HepG2 (cell line): ENCODE measurements around the gene SEC31A. TPM values are rescaled to one million over a fixed set of nuclear protein-coding genes. Genes with fewer than 3 reads are reported as not detected.

ENCODE experiments used
- ATAC-seq: fragments of 200-7000 bp; cut with Tn5 transposase; 3 replicates; pipeline ENCODE4 v1.9.1; 2020; ENCODE audit warnings: mild to moderate bottlenecking, moderate library complexity
- BruUV-seq: library from RNA; stranded (reverse); fragments of 400-500 nt; replicated peaks from 2 replicates; lab custom pipeline; 2021; lab: Mats Ljungman, UMichigan
- CTCF ChIA-PET: fragments of 300-600 bp; formaldehyde crosslinking; extraction: SDS; loops from one replicate; lab custom pipeline; 2021; ENCODE audit warnings: low total read pairs, inconsistent platforms, low intra/inter-chr PET ratio; lab: Yijun Ruan, JAX
- POLR2A ChIA-PET: fragments of 350-600 bp; sonication (Branson Sonifier 250); formaldehyde crosslinking; loops from one replicate; lab custom pipeline; 2020; ENCODE audit warnings: antibody characterized with exemption, inconsistent platforms; lab: Yijun Ruan, JAX
- DNase-seq: peaks from one replicate; pipeline ENCODE4 v3.0.0-alpha.2; 2015; ENCODE audit warnings: low spot score
- FAIRE-seq: peaks from 3 replicates; lab custom pipeline; 2011; peaks lifted over from hg19 to GRCh38; lab: Jason Lieb, UNC
- H2AFZ ChIP-seq: one replicate; pipeline ENCODE4 v1.6.1; 2011; ENCODE audit warnings: low read length, inconsistent platforms
- H3K27ac ChIP-seq: fragments of 300-600 bp; 3 replicates; pipeline ENCODE4 v1.8.0; 2011; ENCODE audit warnings: mixed run types, mild to moderate bottlenecking, mixed read lengths, low read length, inconsistent platforms; ENCODE audit not compliant: insufficient read depth; ENCODE audit errors: extremely low read length
- H3K27me3 ChIP-seq, 2 experiments: fragments of 200-600 bp in 1 of 2; 2 replicates in 1 of 2; 3 replicates in 1 of 2; pipeline versions ENCODE4 v1.6.0 to v1.8.0; 2011; ENCODE audit warnings: low read length in 2 of 2, mild to moderate bottlenecking in 2 of 2, moderate library complexity in 2 of 2, inconsistent platforms in 1 of 2; ENCODE audit not compliant: insufficient read depth in 2 of 2, control insufficient read depth in 1 of 2
- H3K36me3 ChIP-seq, 2 experiments: fragments of 200-600 bp in 1 of 2; replicated peaks in 1 of 2; 2 replicates in 1 of 2; 3 replicates in 1 of 2; pipeline versions ENCODE4 v1.5.1 to v1.8.0; 2011; ENCODE audit warnings: low read length in 2 of 2, inconsistent platforms in 1 of 2; ENCODE audit not compliant: insufficient read depth in 2 of 2, control insufficient read depth in 1 of 2
- H3K4me1 ChIP-seq: 2 replicates; pipeline ENCODE4 v1.5.1; 2012; ENCODE audit warnings: low read length, inconsistent platforms; ENCODE audit not compliant: insufficient read depth
- H3K4me2 ChIP-seq: 2 replicates; pipeline ENCODE4 v1.6.0; 2011; ENCODE audit warnings: low read depth, low read length, inconsistent platforms
- H3K4me3 ChIP-seq, 3 experiments: fragments of 200-600 bp in 1 of 3; sonication (generic), shearing (Covaris generic) in 1 of 3; replicated peaks in 1 of 3; 2 replicates each; pipeline ENCODE4 v1.5.1; 2011 to 2016; ENCODE audit warnings: low read length in 3 of 3, inconsistent platforms in 2 of 3, low read depth in 2 of 3, mild to moderate bottlenecking in 2 of 3, control low read depth in 1 of 3, mixed read lengths in 1 of 3; ENCODE audit not compliant: insufficient read depth in 1 of 3
- H3K79me2 ChIP-seq: one replicate; pipeline ENCODE4 v1.6.1; 2011; ENCODE audit warnings: low read length, inconsistent platforms; ENCODE audit not compliant: insufficient read depth
- H3K9ac ChIP-seq: 2 replicates; pipeline ENCODE4 v1.6.0; 2011; ENCODE audit warnings: mild to moderate bottlenecking, low read depth, low read length, inconsistent platforms; ENCODE audit not compliant: insufficient read depth
- H3K9me3 ChIP-seq: 2 replicates; pipeline ENCODE4 v1.5.1; 2012; ENCODE audit warnings: mild to moderate bottlenecking, low read length
- H4K20me1 ChIP-seq: 2 replicates; pipeline ENCODE4 v1.6.0; 2011; ENCODE audit warnings: inconsistent platforms, mild to moderate bottlenecking, low read length, moderate library complexity; ENCODE audit not compliant: insufficient read depth
- HBP1 ChIP-seq: IDR thresholded peaks from 2 replicates; pipeline ENCODE4 v1.6.1; 2016; ENCODE audit warnings: low read depth, control low read depth
- HDAC6 ChIP-seq: fragments of 200-600 bp; sonication (generic); IDR thresholded peaks from 2 replicates; pipeline ENCODE4 v1.7.0; 2017; ENCODE audit warnings: mild to moderate bottlenecking, antibody characterized with exemption, low read length, low read depth
- KAT8 ChIP-seq: IDR thresholded peaks from 2 replicates; pipeline ENCODE4 v1.6.1; 2016; ENCODE audit warnings: missing genetic modification reagents, missing compliant biosample characterization
- KDM5A ChIP-seq: fragments of 200-600 bp; sonication (generic); IDR thresholded peaks from 2 replicates; pipeline ENCODE4 v1.7.0; 2018; ENCODE audit warnings: antibody characterized with exemption, mild to moderate bottlenecking, low read length, borderline replicate concordance
- KLF16 ChIP-seq, 2 experiments: sonication (generic) in 1 of 2; formaldehyde crosslinking in 1 of 2; IDR thresholded peaks; 2 replicates each; pipeline versions ENCODE4 v1.6.1 to v1.8.0; 2016 to 2023; ENCODE audit warnings: missing genetic modification reagents in 2 of 2, missing compliant biosample characterization in 1 of 2
- NFIC ChIP-seq: IDR thresholded peaks from 2 replicates; pipeline ENCODE4 v1.6.1; 2012; ENCODE audit warnings: mild to moderate bottlenecking, low read length, inconsistent platforms
- NR2C2 ChIP-seq: sonication (generic); formaldehyde crosslinking; IDR thresholded peaks from 2 replicates; pipeline ENCODE4 v1.4.0; 2020; ENCODE audit warnings: missing genetic modification reagents, mild to moderate bottlenecking, moderate library complexity, borderline replicate concordance
- ZNF841 ChIP-seq: sonication (generic); formaldehyde crosslinking; IDR thresholded peaks from 2 replicates; pipeline ENCODE4 v1.8.1; 2023; ENCODE audit warnings: missing genetic modification reagents, borderline replicate concordance
- whole genome bisulfite sequencing: methylation state at CpG from one replicate; pipeline ENCODE4 v1.1.6; 2017; ENCODE audit warnings: low lambda C conversion rate; 5-methylcytosine and 5-hydroxymethylcytosine counted together
- in situ Hi-C: cut with HindIII; loops from 2 replicates; pipeline ENCODE4 v1.10.0; 2017; ENCODE audit warnings: low pct_unique_long_range_greater_than_20kb; ENCODE audit not compliant: extremely low pct_ligation_motif_present
- intact Hi-C: fragments of 100-400 bp; cut with micrococcal nuclease; formaldehyde crosslinking; loops from one replicate; pipeline ENCODE4 v1.10.0; 2022; ENCODE audit not compliant: unreplicated experiment
- polyA plus RNA-seq, 8 experiments: library from polyadenylated mRNA; depleted of rRNA in 3 of 8; stranded (reverse) in 7 of 8; unstranded in 1 of 8; fragments of >200 nt; fragmentation: Illumina TruSeq in 4 of 8; extraction: Trizol in 4 of 8; gene quantifications; 2 replicates each; pipeline versions ENCODE4 v1.2.1 to v1.2.3, GENCODE V29; 2011 to 2016; ENCODE audit warnings: low read depth in 4 of 8, missing spikeins in 1 of 8, mixed read lengths in 1 of 8; ENCODE audit not compliant: insufficient read depth in 1 of 8
- total RNA-seq, 5 experiments: library from RNA; depleted of rRNA; stranded (reverse); fragments of >200 nt; fragmentation: Illumina TruSeq; extraction: Trizol; gene quantifications; 2 replicates each; pipeline ENCODE4 v1.2.3, GENCODE V29; 2016; ENCODE audit warnings: low read depth in 1 of 5

SEC31A gene
- total and polyA plus RNA-seq, 2 of the 13 experiments (the other 11 are each of a cell fraction or from before 2014, with no cell fraction given), result 231 to 435 TPM

- H3K4me3 ChIP-seq, result peak overlapping the region; percentile 81 to 99 (median 91)
- intact Hi-C loops (loop anchor here (2.0 kb wide), 1 partner anchor 38 kb away; no protein-coding TSS in a partner anchor), in situ Hi-C loops (no loop called here)
- H3K4me2 ChIP-seq, result peak overlapping the region; percentile 93
- no peak for DNase-seq
- peaks cover 67% of the 10 kb centered on the region for H3K79me2 ChIP-seq
- peak overlapping the region; percentile 98 for H3K27ac ChIP-seq
- CTCF ChIA-PET, result no interaction called here
- peak overlapping the region; percentile 100 for H3K9ac ChIP-seq
- H3K36me3 ChIP-seq, result no peaks in the 10 kb centered on the region; a peak in 2 of 5 replicates
- TF ChIP-seq NR2C2 (CRISPR knock-in tag) (no peak), KDM5A (0 out of 2 replicates have a peak, but pooled peaks have one; percentile 32), NFIC (0 out of 2 replicates have a peak, but pooled peaks have one; percentile 5), HBP1 (CRISPR knock-in tag) (0 out of 2 replicates have a peak, but pooled peaks have one; percentile 36), KLF16 (CRISPR knock-in tag; IDR thresholded peaks at IDR 0.05) (no peak), HDAC6 (peak; percentile 69; the same call in 1 of the 2 replicates), ZNF841 (0 out of 2 replicates have a peak, but pooled peaks have one; percentile 8), KAT8 (no peak)
- POLR2A ChIA-PET, result no interaction called here
- WGBS, result 2% methylated on average over 11 of the region's 16 CpGs
- H4K20me1 ChIP-seq, result peaks cover 11% of the 10 kb centered on the region
- FAIRE-seq, result no peak
- no peak overlapping the region for H2AFZ ChIP-seq
- H3K9me3 ChIP-seq, result no peaks in the 10 kb centered on the region
- H3K27me3 ChIP-seq, result no peaks in the 10 kb centered on the region; a peak in 2 of 5 replicates
- no peak for ATAC-seq
- TSS peak; percentile 57 for BruUV-seq
- H3K4me1 ChIP-seq, result peaks cover 46% of the 10 kb centered on the region
Measured at GRCh38 chr4:82890528-82890900, 439 bp downstream of the SEC31A start.
